ENCODE results near the gene DSN1. TPM values are rescaled to one million over a fixed set of nuclear protein-coding genes. Genes with fewer than 3 reads are reported as not detected.

The DSN1 gene
- total and polyA plus RNA-seq, 10 of the 15 experiments (the other 5 are each of a cell fraction or from before 2014, with no cell fraction given) = 15.3 to 33.1 (median 21.7) TPM

DNA sequence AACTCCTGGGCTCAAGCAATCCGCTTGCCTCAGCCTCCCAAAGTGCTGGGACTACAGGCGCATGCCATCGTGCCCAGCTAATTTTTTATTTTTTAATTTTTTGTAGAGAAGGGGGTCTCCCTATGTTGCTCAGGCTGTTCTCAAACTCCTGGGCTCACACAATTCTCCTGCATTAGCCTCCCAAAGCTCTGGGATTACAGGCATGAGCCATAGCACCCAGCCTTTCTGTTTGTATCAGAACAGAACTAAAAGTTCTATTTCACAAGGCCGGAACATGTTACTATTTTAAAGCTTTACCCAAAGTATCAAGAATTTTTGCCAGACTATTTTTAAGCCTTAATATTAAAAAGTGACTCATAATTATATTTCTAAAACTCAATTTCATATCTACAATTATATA, 70.0 kb downstream of the DSN1 start:
- Histone ChIP-seq H3K9me3 (replicated peaks; ENCODE audit: control insufficient read depth, insufficient read depth, low read length) (no peaks in the 10 kb centered on the region), H3K27ac (ENCODE audit: control insufficient read depth, insufficient read depth) (no peak overlapping the region), H3K4me1 (ENCODE audit: control insufficient read depth, insufficient read depth, low read length) (no peaks in the 10 kb centered on the region), H2AFZ (ENCODE audit: control insufficient read depth, low read depth, low read length) (no peak overlapping the region), H3K4me2 (ENCODE audit: control insufficient read depth, insufficient read depth) (no peak overlapping the region), H3K36me3 (ENCODE audit: control insufficient read depth in 2 of 2, insufficient read depth in 2 of 2, low read length in 1 of 2) (no peaks in the 10 kb centered on the region), H3K9ac (ENCODE audit: control insufficient read depth, insufficient read depth, low read length) (no peak overlapping the region), H3K4me3 (no peak overlapping the region), H3K79me2 (ENCODE audit: control insufficient read depth, insufficient read depth, low read length) (no peaks in the 10 kb centered on the region), H4K20me1 (ENCODE audit: control insufficient read depth, insufficient read depth) (no peaks in the 10 kb centered on the region), H3K27me3 (replicated peaks in 1 of 2; ENCODE audit: control insufficient read depth in 2 of 2, insufficient read depth in 2 of 2, low read length in 1 of 2) (no peaks in the 10 kb centered on the region)
- DNase-seq (ENCODE audit: low read depth, low spot score) = no peak
- intact Hi-C loops (cut with micrococcal nuclease; ENCODE audit: unreplicated experiment) = no loop called here
- ChIA-PET RAD21 (ENCODE audit: unreplicated experiment) (no interaction called here), SMC1A (ENCODE audit: uncharacterized antibody, unreplicated experiment) (interaction anchor here (1.3 kb wide), 1 partner anchor 10 kb away, joined by 3 read pairs; no protein-coding TSS in a partner anchor), POLR2A (no interaction called here), CTCF (no interaction called here)
- no peak for FAIRE-seq
- ATAC-seq = no peak
- TF ChIP-seq ZNF207 (IDR thresholded peaks at IDR 0.05; ENCODE audit: borderline replicate concordance) (no peak), PAX8 (IDR thresholded peaks at IDR 0.05) (no peak), ETV6 (conservative IDR thresholded peaks at IDR 0.05 in 1 of 2, IDR thresholded peaks at IDR 0.05 in 1 of 2; ENCODE audit: borderline replicate concordance in 1 of 2, low read depth in 1 of 2) (no peak), SMAD1 (IDR thresholded peaks at IDR 0.05; ENCODE audit: low read depth, partially characterized antibody) (no peak), EP300 (IDR thresholded peaks at IDR 0.05; ENCODE audit: borderline replicate concordance in 1 of 2, control insufficient read depth in 1 of 2, low read depth in 2 of 2, low read length in 2 of 2) (no peak)
- TF ChIP-seq, protein P1, sequence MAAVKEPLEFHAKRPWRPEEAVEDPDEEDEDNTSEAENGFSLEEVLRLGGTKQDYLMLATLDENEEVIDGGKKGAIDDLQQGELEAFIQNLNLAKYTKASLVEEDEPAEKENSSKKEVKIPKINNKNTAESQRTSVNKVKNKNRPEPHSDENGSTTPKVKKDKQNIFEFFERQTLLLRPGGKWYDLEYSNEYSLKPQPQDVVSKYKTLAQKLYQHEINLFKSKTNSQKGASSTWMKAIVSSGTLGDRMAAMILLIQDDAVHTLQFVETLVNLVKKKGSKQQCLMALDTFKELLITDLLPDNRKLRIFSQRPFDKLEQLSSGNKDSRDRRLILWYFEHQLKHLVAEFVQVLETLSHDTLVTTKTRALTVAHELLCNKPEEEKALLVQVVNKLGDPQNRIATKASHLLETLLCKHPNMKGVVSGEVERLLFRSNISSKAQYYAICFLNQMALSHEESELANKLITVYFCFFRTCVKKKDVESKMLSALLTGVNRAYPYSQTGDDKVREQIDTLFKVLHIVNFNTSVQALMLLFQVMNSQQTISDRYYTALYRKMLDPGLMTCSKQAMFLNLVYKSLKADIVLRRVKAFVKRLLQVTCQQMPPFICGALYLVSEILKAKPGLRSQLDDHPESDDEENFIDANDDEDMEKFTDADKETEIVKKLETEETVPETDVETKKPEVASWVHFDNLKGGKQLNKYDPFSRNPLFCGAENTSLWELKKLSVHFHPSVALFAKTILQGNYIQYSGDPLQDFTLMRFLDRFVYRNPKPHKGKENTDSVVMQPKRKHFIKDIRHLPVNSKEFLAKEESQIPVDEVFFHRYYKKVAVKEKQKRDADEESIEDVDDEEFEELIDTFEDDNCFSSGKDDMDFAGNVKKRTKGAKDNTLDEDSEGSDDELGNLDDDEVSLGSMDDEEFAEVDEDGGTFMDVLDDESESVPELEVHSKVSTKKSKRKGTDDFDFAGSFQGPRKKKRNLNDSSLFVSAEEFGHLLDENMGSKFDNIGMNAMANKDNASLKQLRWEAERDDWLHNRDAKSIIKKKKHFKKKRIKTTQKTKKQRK (IDR thresholded peaks at IDR 0.05; ENCODE audit: low read depth, low read length) = no peak
- in situ Hi-C loops (cut with MboI) = no loop called here
- 86% methylated on average over 4 of the region's 4 CpGs for WGBS (ENCODE audit: insufficient coverage, insufficient replicate concordance, low lambda C conversion rate, missing lambda C conversion rate)
- no TSS peak for BruUV-seq (replicated peaks)

Other genes with a start within 250 kb of the DSN1 start
- 0.11 and 0.28 TPM in 2 replicates for gene MYL9, start 232.2 kb downstream of the DSN1 start, total RNA-seq (2014; rRNA removed)
- gene MYL9, start 232.2 kb downstream of the DSN1 start, total RNA-seq (2014; rRNA removed; fragmentation: Illumina TruSeq; extraction: Trizol) = 0.37 and 0.54 TPM in 2 replicates
- gene MYL9, start 232.2 kb downstream of the DSN1 start, total RNA-seq (2021) = 1.6 and 1.7 TPM in 2 replicates
- not detected in 2 replicates for gene MYL9, start 232.2 kb downstream of the DSN1 start, polyA plus RNA-seq (2011; rRNA removed)
- 0.66 TPM in 1 of 2 replicates, not detected in the other for gene MYL9, start 232.2 kb downstream of the DSN1 start, polyA plus RNA-seq (2014; fragmentation: Illumina TruSeq; extraction: Trizol)
- not detected for gene MYL9, start 232.2 kb downstream of the DSN1 start, polyA plus RNA-seq (2014; fragmentation: Nextera tagmentation; extraction: Ambion mirVana)
- 0.56 and 0.64 TPM in 2 replicates for gene MYL9, start 232.2 kb downstream of the DSN1 start, polyA plus RNA-seq (2014; rRNA removed)
- gene MYL9, start 232.2 kb downstream of the DSN1 start, polyA plus RNA-seq (2016; fragmentation: Nextera tagmentation; extraction: Ambion mirVana) = under 1 TPM; 0.62 to 0.63 TPM
- 37.2 and 38.7 TPM in 2 replicates for gene TGIF2, start 200.2 kb downstream of the DSN1 start, total RNA-seq (2014; rRNA removed)
- gene TGIF2, start 200.2 kb downstream of the DSN1 start, total RNA-seq (2014; rRNA removed; fragmentation: Illumina TruSeq; extraction: Trizol) = 24.9 and 27.3 TPM in 2 replicates
- 43.5 and 47.1 TPM in 2 replicates for gene TGIF2, start 200.2 kb downstream of the DSN1 start, total RNA-seq (2021)
- 31.1 and 36.1 TPM in 2 replicates for gene TGIF2, start 200.2 kb downstream of the DSN1 start, polyA plus RNA-seq (2011; rRNA removed)
- gene TGIF2, start 200.2 kb downstream of the DSN1 start, polyA plus RNA-seq (2014; fragmentation: Illumina TruSeq; extraction: Trizol) = 40.6 and 51.9 TPM in 2 replicates
- 10 to 100 TPM; 13.1 to 26.4 TPM for gene TGIF2, start 200.2 kb downstream of the DSN1 start, polyA plus RNA-seq (2014; fragmentation: Nextera tagmentation; extraction: Ambion mirVana)
- gene TGIF2, start 200.2 kb downstream of the DSN1 start, polyA plus RNA-seq (2014; rRNA removed) = 37.7 and 40.4 TPM in 2 replicates
- gene TGIF2, start 200.2 kb downstream of the DSN1 start, polyA plus RNA-seq (2016; fragmentation: Nextera tagmentation; extraction: Ambion mirVana) = 10 to 100 TPM; 26.4 to 38.0 TPM
- gene RAB5IF, start 168.0 kb downstream of the DSN1 start, total RNA-seq (2014; rRNA removed) = 85.3 and 94.7 TPM in 2 replicates
- gene RAB5IF, start 168.0 kb downstream of the DSN1 start, total RNA-seq (2014; rRNA removed; fragmentation: Illumina TruSeq; extraction: Trizol) = 79.8 and 82.5 TPM in 2 replicates
- 94.4 and 98.8 TPM in 2 replicates for gene RAB5IF, start 168.0 kb downstream of the DSN1 start, total RNA-seq (2021)
- gene RAB5IF, start 168.0 kb downstream of the DSN1 start, polyA plus RNA-seq (2011; rRNA removed) = 140 and 147 TPM in 2 replicates
- gene RAB5IF, start 168.0 kb downstream of the DSN1 start, polyA plus RNA-seq (2014; fragmentation: Illumina TruSeq; extraction: Trizol) = 83.1 and 88.7 TPM in 2 replicates
- gene RAB5IF, start 168.0 kb downstream of the DSN1 start, polyA plus RNA-seq (2014; fragmentation: Nextera tagmentation; extraction: Ambion mirVana) = 10 to 100 TPM; 19.4 to 62.9 TPM
- 114 and 119 TPM in 2 replicates for gene RAB5IF, start 168.0 kb downstream of the DSN1 start, polyA plus RNA-seq (2014; rRNA removed)
- gene RAB5IF, start 168.0 kb downstream of the DSN1 start, polyA plus RNA-seq (2016; fragmentation: Nextera tagmentation; extraction: Ambion mirVana) = 100 to 1,000 TPM; 243 to 246 TPM
- 1.9 and 2.1 TPM in 2 replicates for gene SLA2, start 127.6 kb downstream of the DSN1 start, total RNA-seq (2014; rRNA removed)
- 2.0 and 2.2 TPM in 2 replicates for gene SLA2, start 127.6 kb downstream of the DSN1 start, total RNA-seq (2014; rRNA removed; fragmentation: Illumina TruSeq; extraction: Trizol)
- 1.7 and 2.1 TPM in 2 replicates for gene SLA2, start 127.6 kb downstream of the DSN1 start, total RNA-seq (2021)
- gene SLA2, start 127.6 kb downstream of the DSN1 start, polyA plus RNA-seq (2011; rRNA removed) = 0.13 and 0.29 TPM in 2 replicates
- gene SLA2, start 127.6 kb downstream of the DSN1 start, polyA plus RNA-seq (2014; fragmentation: Illumina TruSeq; extraction: Trizol) = 2.3 and 3.1 TPM in 2 replicates
- under 1 TPM; 0.35 to 0.79 TPM for gene SLA2, start 127.6 kb downstream of the DSN1 start, polyA plus RNA-seq (2014; fragmentation: Nextera tagmentation; extraction: Ambion mirVana)
- gene SLA2, start 127.6 kb downstream of the DSN1 start, polyA plus RNA-seq (2014; rRNA removed) = 2.7 and 3.3 TPM in 2 replicates
- under 1 TPM; 0.47 to 0.88 TPM for gene SLA2, start 127.6 kb downstream of the DSN1 start, polyA plus RNA-seq (2016; fragmentation: Nextera tagmentation; extraction: Ambion mirVana)
- 15.2 and 18.9 TPM in 2 replicates for gene NDRG3, start 27.7 kb downstream of the DSN1 start, total RNA-seq (2014; rRNA removed)
- gene NDRG3, start 27.7 kb downstream of the DSN1 start, total RNA-seq (2014; rRNA removed; fragmentation: Illumina TruSeq; extraction: Trizol) = 16.4 and 17.0 TPM in 2 replicates
- gene NDRG3, start 27.7 kb downstream of the DSN1 start, total RNA-seq (2021) = 17.1 and 17.5 TPM in 2 replicates
- gene NDRG3, start 27.7 kb downstream of the DSN1 start, polyA plus RNA-seq (2011; rRNA removed) = 16.9 and 29.7 TPM in 2 replicates
- 23.9 and 26.5 TPM in 2 replicates for gene NDRG3, start 27.7 kb downstream of the DSN1 start, polyA plus RNA-seq (2014; fragmentation: Illumina TruSeq; extraction: Trizol)
- 10 to 100 TPM; 11.2 to 12.7 TPM for gene NDRG3, start 27.7 kb downstream of the DSN1 start, polyA plus RNA-seq (2014; fragmentation: Nextera tagmentation; extraction: Ambion mirVana)
- gene NDRG3, start 27.7 kb downstream of the DSN1 start, polyA plus RNA-seq (2014; rRNA removed) = 11.8 and 13.0 TPM in 2 replicates
- 10 to 100 TPM; 14.4 to 14.6 TPM for gene NDRG3, start 27.7 kb downstream of the DSN1 start, polyA plus RNA-seq (2016; fragmentation: Nextera tagmentation; extraction: Ambion mirVana)
- 0.28 and 0.49 TPM in 2 replicates for gene TLDC2, start 102.4 kb upstream of the DSN1 start, total RNA-seq (2014; rRNA removed)
- gene TLDC2, start 102.4 kb upstream of the DSN1 start, total RNA-seq (2014; rRNA removed; fragmentation: Illumina TruSeq; extraction: Trizol) = 0.18 and 0.37 TPM in 2 replicates
- 0.24 and 0.41 TPM in 2 replicates for gene TLDC2, start 102.4 kb upstream of the DSN1 start, total RNA-seq (2021)
- gene TLDC2, start 102.4 kb upstream of the DSN1 start, polyA plus RNA-seq (2011; rRNA removed) = 0.05 and 0.09 TPM in 2 replicates
- 0.13 and 0.35 TPM in 2 replicates for gene TLDC2, start 102.4 kb upstream of the DSN1 start, polyA plus RNA-seq (2014; fragmentation: Illumina TruSeq; extraction: Trizol)
- under 1 TPM; 0.08 to 0.24 TPM for gene TLDC2, start 102.4 kb upstream of the DSN1 start, polyA plus RNA-seq (2014; fragmentation: Nextera tagmentation; extraction: Ambion mirVana)
- 0.33 and 0.42 TPM in 2 replicates for gene TLDC2, start 102.4 kb upstream of the DSN1 start, polyA plus RNA-seq (2014; rRNA removed)
- under 1 TPM; 0.10 to 0.16 TPM for gene TLDC2, start 102.4 kb upstream of the DSN1 start, polyA plus RNA-seq (2016; fragmentation: Nextera tagmentation; extraction: Ambion mirVana)
- gene SAMHD1, start 177.9 kb upstream of the DSN1 start, total RNA-seq (2014; rRNA removed) = 39.9 and 43.2 TPM in 2 replicates
- 46.8 and 47.9 TPM in 2 replicates for gene SAMHD1, start 177.9 kb upstream of the DSN1 start, total RNA-seq (2014; rRNA removed; fragmentation: Illumina TruSeq; extraction: Trizol)
- gene SAMHD1, start 177.9 kb upstream of the DSN1 start, total RNA-seq (2021) = 37.7 and 37.8 TPM in 2 replicates
- 43.6 and 52.1 TPM in 2 replicates for gene SAMHD1, start 177.9 kb upstream of the DSN1 start, polyA plus RNA-seq (2011; rRNA removed)
- 41.8 and 44.9 TPM in 2 replicates for gene SAMHD1, start 177.9 kb upstream of the DSN1 start, polyA plus RNA-seq (2014; fragmentation: Illumina TruSeq; extraction: Trizol)
- gene SAMHD1, start 177.9 kb upstream of the DSN1 start, polyA plus RNA-seq (2014; fragmentation: Nextera tagmentation; extraction: Ambion mirVana) = 10 to 100 TPM; 20.5 to 21.7 TPM
- 23.4 and 26.3 TPM in 2 replicates for gene SAMHD1, start 177.9 kb upstream of the DSN1 start, polyA plus RNA-seq (2014; rRNA removed)
- gene SAMHD1, start 177.9 kb upstream of the DSN1 start, polyA plus RNA-seq (2016; fragmentation: Nextera tagmentation; extraction: Ambion mirVana) = 10 to 100 TPM; 37.8 to 42.0 TPM